SJSA1 (cell line): Measurements from ENCODE around the gene MMP7. TPM values are rescaled to one million over a fixed set of nuclear protein-coding genes. Genes with fewer than 3 reads are reported as not detected.

Experiments
- DNase-seq, 2 experiments: peaks; one replicate each; pipeline ENCODE4 v3.0.0-alpha.2; 2015 to 2020; ENCODE audit warnings: low spot score in 2 of 2, low read depth in 1 of 2
- H3K27ac ChIP-seq: fragments of 250-450 bp; sonication (Bioruptor Pico); 2 replicates; pipeline ENCODE4 v1.5.1; 2020; ENCODE audit warnings: mild to moderate bottlenecking, moderate library complexity
- H3K27me3 ChIP-seq: fragments of 250-450 bp; sonication (Bioruptor Pico); replicated peaks from 2 replicates; pipeline ENCODE4 v1.5.1; 2020; ENCODE audit warnings: mild to moderate bottlenecking, moderate library complexity
- H3K36me3 ChIP-seq: fragments of 250-450 bp; sonication (Bioruptor Pico); 2 replicates; pipeline ENCODE4 v1.5.1; 2020; ENCODE audit warnings: mild to moderate bottlenecking
- H3K4me1 ChIP-seq: fragments of 250-450 bp; sonication (Bioruptor Pico); replicated peaks from 2 replicates; pipeline ENCODE4 v1.6.1; 2021; ENCODE audit warnings: mild to moderate bottlenecking
- H3K4me3 ChIP-seq: fragments of 250-450 bp; sonication (Bioruptor Pico); 2 replicates; pipeline ENCODE4 v1.5.1; 2020; ENCODE audit warnings: mild to moderate bottlenecking
- H3K9me3 ChIP-seq: fragments of 250-450 bp; sonication (Bioruptor Pico); replicated peaks from 2 replicates; pipeline ENCODE4 v1.5.1; 2020; ENCODE audit warnings: mild to moderate bottlenecking
- total RNA-seq: library from RNA; depleted of rRNA; stranded (reverse); fragments of >200 nt; shearing (Covaris generic); gene quantifications from 2 replicates; pipeline ENCODE4 v1.2.3, GENCODE V29; 2014

MMP7 gene
- total RNA-seq, 1 experiment from 2014 or later, result 0.34 TPM

DNA sequence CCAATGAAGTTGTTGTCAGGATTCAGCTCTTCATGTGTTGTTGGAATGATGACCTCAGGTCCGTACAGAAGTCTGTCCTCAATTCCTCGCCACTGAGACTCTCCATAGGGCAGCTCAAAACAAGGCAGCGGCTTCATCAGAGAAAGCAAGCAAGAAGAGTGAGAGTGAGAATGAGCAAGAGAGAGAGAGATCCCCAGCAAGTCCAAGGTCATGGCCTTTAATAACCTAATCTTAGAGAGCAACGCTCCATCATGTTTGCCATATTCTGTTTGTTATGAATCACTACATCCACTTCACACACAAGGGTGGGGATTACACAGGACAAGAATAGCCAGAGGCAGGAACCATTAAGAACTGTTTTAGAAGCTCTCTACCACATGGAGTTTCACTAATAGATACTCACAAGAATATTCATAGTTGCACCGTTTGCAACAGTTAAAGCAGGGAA, 23.3 kb upstream of the MMP7 start:
- Histone ChIP-seq H3K27ac (no peak overlapping the region), H3K4me1 (peaks cover 29% of the 10 kb centered on the region), H3K4me3 (no peak overlapping the region), H3K27me3 (no peaks in the 10 kb centered on the region), H3K9me3 (no peaks in the 10 kb centered on the region), H3K36me3 (no peaks in the 10 kb centered on the region)
- DNase-seq, result no peak

DNA sequence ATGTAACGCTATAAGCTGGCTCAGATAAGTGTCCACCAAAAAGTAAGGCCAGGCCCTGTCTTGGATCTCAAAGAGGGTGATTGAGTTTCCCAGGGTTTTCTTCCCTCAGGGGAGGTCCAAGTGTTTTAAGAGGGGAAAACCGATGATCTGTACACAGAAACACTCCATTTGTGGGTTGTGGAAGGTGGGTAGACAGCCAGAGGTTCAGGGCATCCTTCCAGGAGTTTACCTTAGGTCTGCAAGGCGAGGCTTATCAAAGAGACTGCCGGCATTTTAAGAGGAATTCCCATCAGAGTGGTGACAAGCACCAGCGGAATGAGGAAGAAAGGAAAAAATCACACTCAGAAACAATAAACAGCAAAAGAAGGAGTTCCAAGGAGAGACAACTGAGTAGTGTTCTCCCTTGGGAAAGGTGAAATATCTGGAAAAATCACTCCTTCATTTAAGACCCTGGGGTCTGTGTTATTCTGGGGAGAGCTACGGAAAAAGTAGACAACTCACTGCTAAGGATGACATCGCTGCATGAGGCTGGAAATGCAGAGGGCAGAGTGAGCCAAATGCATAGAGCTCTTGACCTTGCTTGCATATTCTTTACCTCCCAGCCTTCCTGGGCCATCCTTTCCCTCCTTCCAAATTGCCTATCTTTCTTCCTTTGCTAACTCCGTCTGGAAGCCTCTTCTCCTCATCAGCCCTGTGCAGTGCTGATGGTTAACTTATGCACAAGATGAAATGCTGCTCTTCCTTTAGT, 22.1 kb upstream of the MMP7 start:
- DNase-seq, result peak; percentile 64 to 72
- Histone ChIP-seq H3K27ac (peak overlapping the region; percentile 83), H3K9me3 (no peaks in the 10 kb centered on the region), H3K4me1 (peaks cover 29% of the 10 kb centered on the region), H3K27me3 (no peaks in the 10 kb centered on the region), H3K36me3 (no peaks in the 10 kb centered on the region), H3K4me3 (no peak overlapping the region)

DNA sequence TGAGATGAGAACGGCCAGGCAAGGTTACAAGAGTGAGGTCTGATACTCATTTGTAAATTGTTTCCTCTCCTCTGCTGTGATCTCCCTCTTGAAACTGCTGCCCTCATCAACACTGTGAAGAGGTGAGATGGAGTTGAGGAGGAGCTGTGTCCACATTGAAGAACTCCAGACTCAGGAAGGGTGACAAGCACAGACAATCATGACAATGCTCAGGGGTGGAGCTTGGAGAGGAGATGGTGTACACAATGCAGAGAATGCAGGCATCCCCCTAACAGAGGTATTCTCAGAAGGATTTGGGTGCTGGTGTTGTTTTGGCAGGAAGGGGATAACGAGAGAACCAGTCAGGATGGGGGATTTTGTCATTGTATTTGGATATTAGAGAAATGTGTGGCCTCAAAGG, 21.5 kb upstream of the MMP7 start:
- peak in 1 of 2 experiments; percentile 41 for DNase-seq
- H3K27ac ChIP-seq, result peak overlapping the region; percentile 83

GRCh38 chr11:102551169-102551781, 20.7 kb upstream of the MMP7 start:
- Histone ChIP-seq H3K9me3 (no peaks in the 10 kb centered on the region), H3K36me3 (no peaks in the 10 kb centered on the region), H3K4me1 (peaks cover 29% of the 10 kb centered on the region), H3K27me3 (no peaks in the 10 kb centered on the region), H3K4me3 (no peak overlapping the region), H3K27ac (peak overlapping the region; percentile 83)
- DNase-seq, result no peak

More for the DNA sequence above, 21.5 kb upstream of the MMP7 start:
- no peaks in the 10 kb centered on the region for H3K27me3 ChIP-seq
- H3K9me3 ChIP-seq, result no peaks in the 10 kb centered on the region
- H3K4me3 ChIP-seq, result no peak overlapping the region
- H3K36me3 ChIP-seq, result no peaks in the 10 kb centered on the region
- H3K4me1 ChIP-seq, result peaks cover 29% of the 10 kb centered on the region

DNA sequence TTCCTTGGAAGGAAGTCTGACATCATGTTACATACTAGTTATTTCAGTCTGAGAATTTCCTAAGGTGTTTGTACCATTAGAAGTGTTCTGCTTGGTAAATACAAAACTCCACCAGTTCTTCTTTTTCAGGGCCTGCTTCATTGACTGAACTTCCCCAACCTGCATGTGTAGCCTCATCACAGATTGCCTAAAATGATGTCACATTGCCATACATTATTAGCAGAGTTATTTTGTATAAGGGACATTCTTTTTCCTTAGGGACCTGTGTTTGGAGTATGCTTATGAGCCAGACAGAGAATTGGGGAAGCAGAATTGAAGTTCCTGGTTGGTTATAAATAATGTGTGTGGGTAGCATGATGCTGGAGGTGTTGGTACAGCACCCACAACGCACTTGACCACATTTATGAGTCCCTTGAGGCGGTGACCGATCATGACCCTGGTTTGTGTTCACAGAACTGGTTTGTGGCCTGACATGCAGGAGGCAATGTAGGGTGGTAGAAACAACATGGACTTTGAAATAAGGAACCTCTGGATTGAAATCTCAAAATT, 16.4 kb upstream of the MMP7 start:
- Histone ChIP-seq H3K9me3 (no peaks in the 10 kb centered on the region), H3K4me1 (peaks cover 8% of the 10 kb centered on the region), H3K27ac (no peak overlapping the region), H3K27me3 (no peaks in the 10 kb centered on the region), H3K36me3 (no peaks in the 10 kb centered on the region), H3K4me3 (no peak overlapping the region)
- no peak for DNase-seq

DNA sequence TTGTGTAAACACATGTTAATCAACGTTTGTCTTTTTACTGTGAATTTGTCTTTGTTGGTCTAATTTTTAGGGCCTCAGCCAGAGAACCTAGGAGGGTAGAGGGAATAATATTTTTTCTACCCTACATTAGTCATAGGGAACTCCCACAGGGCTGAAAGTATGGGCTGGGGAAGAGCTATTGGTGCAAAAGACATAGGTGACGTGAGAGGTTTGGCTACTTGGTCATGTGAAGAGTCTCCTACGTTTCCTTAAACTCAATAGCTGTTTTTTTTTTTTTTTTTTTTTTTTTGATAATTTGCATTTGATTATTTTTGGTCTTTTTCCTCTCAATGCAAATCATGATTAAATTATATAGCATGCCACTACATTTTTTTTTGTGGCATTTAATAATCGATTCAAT, 15.9 kb upstream of the MMP7 start:
- H3K4me1 ChIP-seq, result peaks cover 3% of the 10 kb centered on the region; the same call in 1 of the 2 replicates
- no peak for DNase-seq

GRCh38 chr11:102545701-102546100, 15.2 kb upstream of the MMP7 start:
- Histone ChIP-seq H3K4me1 (no peaks in the 10 kb centered on the region), H3K27me3 (no peaks in the 10 kb centered on the region), H3K4me3 (no peak overlapping the region), H3K36me3 (no peaks in the 10 kb centered on the region), H3K9me3 (no peaks in the 10 kb centered on the region), H3K27ac (no peak overlapping the region)
- no peak for DNase-seq

More for the DNA sequence above, 15.9 kb upstream of the MMP7 start:
- no peaks in the 10 kb centered on the region for H3K9me3 ChIP-seq
- no peaks in the 10 kb centered on the region for H3K27me3 ChIP-seq
- no peaks in the 10 kb centered on the region for H3K36me3 ChIP-seq
- no peak overlapping the region for H3K27ac ChIP-seq
- no peak overlapping the region for H3K4me3 ChIP-seq

DNA sequence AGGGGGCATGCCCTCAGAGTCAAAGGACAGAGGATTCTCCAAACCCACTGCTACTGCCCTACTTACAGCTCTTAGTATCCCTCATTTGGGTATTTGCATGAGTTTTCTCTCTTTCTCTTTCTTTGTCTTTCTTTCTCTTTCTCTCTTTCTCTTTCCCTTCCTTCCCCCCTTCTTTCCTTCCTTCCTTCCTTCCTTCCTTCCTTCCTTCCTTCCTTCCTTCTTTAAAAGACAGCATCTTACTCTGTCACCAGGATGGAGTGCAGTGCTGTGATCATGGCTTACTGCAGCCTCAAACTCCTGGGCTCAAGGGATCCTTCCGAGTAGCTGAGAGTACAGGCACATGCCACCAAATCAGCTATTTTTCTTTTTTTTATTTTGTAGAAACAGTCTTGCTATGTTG, 14.0 kb upstream of the MMP7 start:
- no peaks in the 10 kb centered on the region for H3K36me3 ChIP-seq
- H3K27me3 ChIP-seq, result no peaks in the 10 kb centered on the region
- no peak overlapping the region for H3K27ac ChIP-seq
- no peaks in the 10 kb centered on the region for H3K9me3 ChIP-seq
- H3K4me1 ChIP-seq, result no peaks in the 10 kb centered on the region
- H3K4me3 ChIP-seq, result no peak overlapping the region
- DNase-seq, result no peak

GRCh38 chr11:102539567-102539966, 9.0 kb upstream of the MMP7 start:
- Histone ChIP-seq H3K4me3 (no peak overlapping the region), H3K27me3 (no peaks in the 10 kb centered on the region), H3K27ac (no peak overlapping the region), H3K36me3 (no peaks in the 10 kb centered on the region), H3K4me1 (no peaks in the 10 kb centered on the region), H3K9me3 (no peaks in the 10 kb centered on the region)
- peak in 1 of 2 experiments; percentile 17 for DNase-seq

DNA sequence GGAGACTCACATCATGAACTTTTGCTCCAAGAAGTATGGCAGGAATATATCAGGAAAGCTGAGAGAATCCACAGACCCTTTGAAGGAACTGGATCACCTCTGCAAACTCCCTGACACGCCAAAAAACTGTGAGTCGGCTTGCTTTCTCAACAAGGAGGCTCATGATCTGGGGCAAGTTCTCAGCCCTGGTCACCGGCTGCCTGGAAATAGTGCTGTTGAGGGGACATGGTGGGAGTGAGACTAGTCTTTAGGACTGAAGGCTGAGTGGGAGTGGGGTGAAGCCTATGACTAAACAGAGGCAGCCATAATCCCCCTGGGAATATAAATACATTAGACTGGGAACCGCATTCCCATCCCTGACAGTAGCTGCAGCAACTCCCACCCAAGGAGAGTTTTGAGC, 8.4 kb upstream of the MMP7 start:
- Histone ChIP-seq H3K9me3 (no peaks in the 10 kb centered on the region), H3K36me3 (no peaks in the 10 kb centered on the region), H3K27me3 (no peaks in the 10 kb centered on the region), H3K4me1 (no peaks in the 10 kb centered on the region), H3K27ac (no peak overlapping the region), H3K4me3 (no peak overlapping the region)
- no peak for DNase-seq

DNA sequence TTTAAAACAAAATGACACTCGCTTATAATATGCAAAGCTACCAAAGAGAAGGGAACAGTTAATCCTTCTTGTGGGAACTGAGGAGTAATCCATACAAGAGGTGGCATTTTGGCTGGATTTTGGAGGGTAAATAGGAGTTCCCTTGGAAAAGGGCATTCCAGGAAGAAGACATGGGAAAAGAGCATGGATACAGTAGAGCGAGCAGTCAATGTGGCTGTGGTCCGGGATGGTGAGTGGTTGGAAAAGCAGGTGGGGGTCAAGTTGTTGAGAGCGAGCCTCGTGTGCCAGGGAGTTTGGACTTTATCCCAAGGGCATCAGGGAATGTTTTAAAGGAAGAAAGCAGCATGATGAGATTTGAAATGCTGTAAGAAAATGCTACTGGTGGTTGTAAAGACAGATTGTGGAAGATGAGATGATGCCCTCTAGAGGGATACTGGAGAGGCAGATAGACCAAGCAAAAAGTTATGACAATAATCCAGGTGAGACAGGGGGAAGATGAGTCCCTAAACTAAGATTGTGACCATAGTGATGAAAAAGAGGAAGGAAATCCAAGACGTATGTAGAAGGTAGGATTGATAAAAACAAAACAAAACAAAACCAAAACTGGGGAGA, 3.8 kb upstream of the MMP7 start:
- DNase-seq, result no peak
- Histone ChIP-seq H3K27me3 (no peaks in the 10 kb centered on the region), H3K4me3 (no peak overlapping the region), H3K36me3 (no peaks in the 10 kb centered on the region), H3K27ac (no peak overlapping the region), H3K4me1 (no peaks in the 10 kb centered on the region), H3K9me3 (no peaks in the 10 kb centered on the region)

- no peaks in the 10 kb centered on the region for H3K27me3 ChIP-seq
- H3K4me3 ChIP-seq, result no peak overlapping the region
- peak overlapping the region; percentile 61; the same call in 1 of the 2 replicates for H3K27ac ChIP-seq
- H3K36me3 ChIP-seq, result no peaks in the 10 kb centered on the region
- peak in 1 of 2 experiments; percentile 25 for DNase-seq
- H3K4me1 ChIP-seq, result peaks cover 17% of the 10 kb centered on the region
- no peaks in the 10 kb centered on the region for H3K9me3 ChIP-seq
Observed at GRCh38 chr11:102528618-102529017, 1.9 kb downstream of the MMP7 start.

GRCh38 chr11:102527684-102528083, 2.9 kb downstream of the MMP7 start:
- H3K4me3 ChIP-seq, result no peak overlapping the region
- H3K36me3 ChIP-seq, result no peaks in the 10 kb centered on the region
- peak overlapping the region; percentile 61; the same call in 1 of the 2 replicates for H3K27ac ChIP-seq
- no peaks in the 10 kb centered on the region for H3K27me3 ChIP-seq
- H3K9me3 ChIP-seq, result no peaks in the 10 kb centered on the region
- peaks cover 17% of the 10 kb centered on the region for H3K4me1 ChIP-seq
- DNase-seq, result no peak

- DNase-seq, result no peak
- no peaks in the 10 kb centered on the region for H3K9me3 ChIP-seq
- no peaks in the 10 kb centered on the region for H3K36me3 ChIP-seq
- no peaks in the 10 kb centered on the region for H3K27me3 ChIP-seq
- H3K4me3 ChIP-seq, result no peak overlapping the region
- peaks cover 17% of the 10 kb centered on the region for H3K4me1 ChIP-seq
- no peak overlapping the region for H3K27ac ChIP-seq
Observed at GRCh38 chr11:102527041-102527440, 3.5 kb downstream of the MMP7 start.
